C4-2B (cell line): ENCODE data around the gene TMEM158.

ENCODE experiments used
- ZFX ChIP-seq: fragments of 450-650 bp; IDR thresholded peaks from 2 replicates; pipeline ENCODE4 v1.6.1; 2017
- TF ChIP-seq, protein P1 (sequence below): fragments of 450-650 bp; conservative IDR thresholded peaks from 2 replicates; pipeline ENCODE4 v1.5.1; 2017; ENCODE audit warnings: mild to moderate bottlenecking

DNA sequence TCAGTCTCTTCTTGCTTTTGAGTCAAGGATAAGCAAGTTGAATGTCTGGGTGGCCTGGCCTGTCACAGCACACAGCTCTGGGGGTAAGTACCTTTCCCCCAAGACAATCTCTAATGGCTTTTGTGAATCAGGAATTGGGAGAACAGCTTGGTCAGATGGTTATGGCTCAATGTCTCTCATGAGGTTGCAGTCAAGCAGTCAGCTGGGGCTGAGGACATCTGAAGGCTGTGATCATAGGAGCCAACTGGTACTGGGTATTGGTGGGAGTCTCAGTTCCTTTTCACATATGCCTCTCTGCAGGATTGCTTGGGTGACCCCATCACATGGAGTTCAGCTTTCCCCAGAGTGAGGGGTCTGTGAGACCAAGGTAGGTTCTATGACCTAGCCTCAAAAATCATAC lies 33.0 kb upstream of the TMEM158 start:
- TF ChIP-seq, protein P1, sequence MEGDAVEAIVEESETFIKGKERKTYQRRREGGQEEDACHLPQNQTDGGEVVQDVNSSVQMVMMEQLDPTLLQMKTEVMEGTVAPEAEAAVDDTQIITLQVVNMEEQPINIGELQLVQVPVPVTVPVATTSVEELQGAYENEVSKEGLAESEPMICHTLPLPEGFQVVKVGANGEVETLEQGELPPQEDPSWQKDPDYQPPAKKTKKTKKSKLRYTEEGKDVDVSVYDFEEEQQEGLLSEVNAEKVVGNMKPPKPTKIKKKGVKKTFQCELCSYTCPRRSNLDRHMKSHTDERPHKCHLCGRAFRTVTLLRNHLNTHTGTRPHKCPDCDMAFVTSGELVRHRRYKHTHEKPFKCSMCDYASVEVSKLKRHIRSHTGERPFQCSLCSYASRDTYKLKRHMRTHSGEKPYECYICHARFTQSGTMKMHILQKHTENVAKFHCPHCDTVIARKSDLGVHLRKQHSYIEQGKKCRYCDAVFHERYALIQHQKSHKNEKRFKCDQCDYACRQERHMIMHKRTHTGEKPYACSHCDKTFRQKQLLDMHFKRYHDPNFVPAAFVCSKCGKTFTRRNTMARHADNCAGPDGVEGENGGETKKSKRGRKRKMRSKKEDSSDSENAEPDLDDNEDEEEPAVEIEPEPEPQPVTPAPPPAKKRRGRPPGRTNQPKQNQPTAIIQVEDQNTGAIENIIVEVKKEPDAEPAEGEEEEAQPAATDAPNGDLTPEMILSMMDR: no peak
- TF ChIP-seq ZFX: no peak
